ENCODE results near the gene CYB5B.
"Not testable (repeated sequence)": the region's sequence is repeated elsewhere in the genome, so short reads cannot be mapped to it uniquely, and the experiment has no call there.

Gene CYB5B

GRCh38 chr16:69410219-69410990 lies 14.0 kb upstream of the CYB5B start:
- no peak for DNase-seq

DNA sequence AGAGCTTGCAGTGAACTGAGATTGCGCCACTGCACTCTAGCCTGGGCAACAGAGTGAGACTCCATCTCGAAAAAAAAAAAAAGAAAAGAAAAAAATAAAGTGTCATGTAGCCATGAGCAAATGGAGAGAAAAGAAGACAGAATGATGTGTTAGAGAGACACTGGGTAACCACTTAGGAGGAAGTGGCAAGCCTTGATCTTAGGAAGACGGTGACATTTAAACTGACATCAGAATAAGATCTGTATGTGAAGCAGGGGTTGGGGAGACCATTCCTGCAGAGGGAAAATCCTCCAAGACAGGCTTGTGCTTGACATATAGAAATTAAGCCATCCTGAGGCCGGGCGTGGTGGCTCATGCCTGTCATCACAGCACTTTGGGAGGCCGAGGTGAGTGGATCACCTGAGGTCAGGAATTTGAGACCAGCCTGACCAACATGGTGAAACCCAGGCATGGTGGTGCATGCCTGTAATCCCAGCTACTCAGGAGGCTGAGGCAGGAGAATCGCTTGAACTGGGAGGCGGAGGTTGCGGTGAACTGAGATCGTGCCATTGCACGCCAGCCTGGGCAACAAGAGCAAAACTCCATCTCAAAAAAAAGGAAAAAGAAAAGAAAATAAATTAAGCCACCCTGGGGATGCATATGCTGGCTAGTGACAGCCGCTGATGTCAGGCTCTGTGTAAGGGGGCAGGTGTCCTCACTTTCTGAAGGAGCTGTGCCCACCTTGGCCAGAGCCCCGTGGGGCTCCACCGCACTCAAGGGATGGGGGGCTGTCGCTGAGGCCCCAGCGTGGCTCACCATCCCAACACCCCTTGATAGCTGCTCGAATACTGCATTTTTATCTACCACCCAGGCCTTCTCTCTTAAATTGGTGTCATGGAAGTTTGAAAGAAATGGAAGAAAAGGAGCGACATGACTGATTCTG lies 13.1 kb upstream of the CYB5B start:
- no peak for DNase-seq

- DNase-seq = no peak
These were observed 12.1 kb upstream of the CYB5B start for GRCh38 chr16:69412287-69412686.

- no peak for DNase-seq
These were observed 11.3 kb upstream of the CYB5B start for GRCh38 chr16:69413045-69413664.

DNA sequence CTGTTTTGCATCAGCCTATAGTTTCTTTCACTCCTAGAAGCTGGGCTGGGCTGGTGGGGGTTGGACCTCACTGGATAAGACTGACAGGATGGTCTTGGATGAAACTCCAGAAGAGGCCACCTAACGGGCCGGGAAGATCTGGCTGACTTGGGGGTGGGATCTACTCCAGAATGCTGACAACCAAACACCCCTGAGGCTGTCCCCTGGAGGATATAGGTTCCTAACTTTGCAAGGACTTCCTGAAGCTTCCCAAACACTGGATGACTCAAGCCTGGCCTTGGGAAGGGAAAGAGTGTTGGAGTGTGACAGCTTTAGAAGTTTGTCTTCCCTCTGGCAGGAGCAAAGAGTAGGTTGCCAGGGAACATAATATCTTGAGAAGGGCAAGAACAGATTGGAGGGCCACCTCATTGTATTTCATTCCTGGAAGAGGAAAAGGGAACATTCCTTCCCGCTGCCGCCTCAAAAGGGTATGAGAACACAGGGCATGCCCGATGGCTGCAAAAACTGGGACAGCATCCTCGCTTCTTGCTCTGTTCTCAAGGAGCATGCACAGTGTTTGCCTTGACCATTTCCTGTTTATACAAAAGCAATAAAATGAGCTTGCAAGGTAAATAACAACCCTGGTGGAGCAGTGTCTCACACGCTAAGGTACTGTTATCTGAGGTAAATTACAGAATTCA lies 6.8 kb upstream of the CYB5B start:
- no peak for DNase-seq

DNA sequence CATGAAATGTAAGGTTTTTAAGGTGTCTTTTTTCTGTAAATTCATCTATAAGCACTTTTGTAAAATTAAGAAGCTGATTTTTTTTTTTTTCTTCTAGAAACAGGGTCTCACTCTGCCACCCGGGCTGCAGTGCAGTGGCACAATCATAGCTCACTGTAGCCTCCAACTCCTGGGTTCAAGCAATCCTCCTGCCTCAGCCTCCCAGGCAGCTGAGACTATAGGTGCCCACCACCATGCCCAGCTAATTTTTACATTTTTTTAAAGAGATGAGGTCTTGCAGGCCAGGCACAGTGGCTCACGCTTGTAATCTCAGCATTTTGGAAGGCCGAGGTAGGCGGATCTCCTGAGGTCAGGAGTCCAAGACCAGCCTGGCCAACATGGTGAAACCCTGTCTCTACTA lies 4.5 kb upstream of the CYB5B start:
- no peak for DNase-seq

DNA sequence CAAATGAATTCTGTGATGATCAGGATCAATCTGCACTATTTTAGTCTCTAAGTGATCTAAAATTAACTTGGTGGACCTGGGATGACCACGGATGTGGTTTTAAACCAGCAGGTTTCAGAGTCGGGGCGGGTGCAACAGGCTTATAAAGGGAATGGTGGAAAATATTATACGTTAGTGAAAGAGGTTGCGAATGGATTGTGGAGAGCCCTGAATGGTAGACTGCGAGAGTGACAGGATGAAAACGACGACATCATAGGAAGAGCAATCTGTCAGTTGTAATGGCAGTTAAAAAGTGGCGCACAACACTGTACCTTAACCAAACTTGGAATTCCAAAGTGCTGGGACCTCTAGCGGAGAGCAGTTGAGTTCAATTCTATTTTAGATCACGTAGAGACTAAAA lies 1.2 kb upstream of the CYB5B start:
- no peak for DNase-seq

DNA sequence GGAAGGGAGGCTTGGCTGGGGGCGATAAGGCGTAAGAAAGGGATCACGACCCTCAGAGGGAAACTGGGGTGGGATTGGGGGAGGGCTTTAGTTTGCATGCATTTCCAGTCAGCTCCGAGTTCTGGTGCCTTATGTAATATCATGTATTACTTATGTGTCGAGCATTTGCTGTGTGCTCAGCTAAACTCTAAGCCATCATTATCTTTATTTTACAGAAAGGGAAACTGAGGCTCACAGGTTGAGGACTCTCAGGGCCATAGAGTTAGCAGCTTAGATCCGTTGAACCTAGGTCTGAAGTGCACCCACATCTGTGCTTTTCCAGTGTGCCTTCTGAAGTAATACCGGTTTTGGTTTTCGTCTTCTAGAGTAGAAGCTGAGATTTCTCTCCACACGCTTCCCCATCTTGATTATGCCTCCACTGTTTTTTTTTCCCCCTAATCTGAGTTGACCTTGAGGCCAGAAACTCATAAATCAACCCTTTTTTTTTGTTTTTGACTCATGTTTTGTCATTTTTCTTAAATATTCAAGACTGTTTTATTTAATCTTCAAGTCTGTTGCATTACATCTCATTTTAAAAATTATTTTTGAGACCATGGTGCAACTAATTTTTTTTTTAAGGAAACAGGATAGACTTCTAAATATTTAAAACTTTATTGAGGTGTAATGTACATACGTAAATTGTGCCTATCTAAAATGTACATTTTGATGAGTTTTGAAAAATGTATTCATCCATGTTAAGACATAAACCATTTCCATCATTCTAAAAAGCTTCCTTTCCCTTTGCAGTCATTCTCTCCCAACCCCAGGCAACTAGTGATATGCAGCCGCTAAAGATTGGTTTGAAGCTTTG lies 741 bp downstream of the CYB5B start:
- DNase-seq = no peak

DNA sequence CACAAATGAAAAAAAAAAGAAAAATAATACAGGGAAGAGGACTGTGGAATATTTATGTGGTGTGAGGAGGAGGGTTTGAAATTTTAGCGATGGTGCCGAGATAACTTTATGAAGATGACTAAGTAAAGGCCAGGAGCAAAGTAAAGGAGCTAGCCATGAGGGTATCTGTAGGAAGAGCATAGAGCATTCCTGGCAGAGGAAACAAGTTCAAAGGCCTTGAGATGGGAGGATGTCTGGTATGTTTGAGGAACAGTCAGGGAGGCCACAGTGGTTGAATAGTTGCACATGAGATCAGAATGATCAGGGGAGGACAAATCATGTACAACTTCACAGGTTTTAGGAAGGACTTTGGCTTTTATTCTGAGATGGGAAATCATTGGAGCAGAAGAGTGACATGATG lies 4.2 kb downstream of the CYB5B start:
- DNase-seq = no peak

- not testable (repeated sequence) for DNase-seq
These were observed 4.7 kb downstream of the CYB5B start for GRCh38 chr16:69429058-69429640.

- no peak for DNase-seq
These were observed 7.6 kb downstream of the CYB5B start for GRCh38 chr16:69431948-69432468.

DNA sequence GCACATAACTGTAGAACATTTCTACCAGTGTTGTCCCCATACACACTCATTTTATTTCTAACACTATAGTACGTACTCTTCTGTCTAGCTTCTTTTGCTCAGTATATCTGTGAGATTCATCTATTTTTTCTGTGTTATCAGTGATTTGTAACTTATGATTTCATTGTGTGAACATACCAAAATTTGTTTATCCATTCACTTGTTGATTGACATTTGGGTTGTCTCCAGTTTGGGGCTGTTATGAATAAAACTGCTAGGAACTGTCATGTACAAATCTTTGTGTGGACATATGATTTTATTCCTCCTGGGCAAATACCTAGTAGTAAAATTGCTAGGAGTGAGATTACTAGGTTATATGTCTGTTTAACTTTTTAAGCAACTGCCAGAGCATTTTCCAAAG lies 9.6 kb downstream of the CYB5B start:
- no peak for DNase-seq

- DNase-seq = no peak
These were observed 11.8 kb downstream of the CYB5B start for GRCh38 chr16:69435977-69436820.

DNA sequence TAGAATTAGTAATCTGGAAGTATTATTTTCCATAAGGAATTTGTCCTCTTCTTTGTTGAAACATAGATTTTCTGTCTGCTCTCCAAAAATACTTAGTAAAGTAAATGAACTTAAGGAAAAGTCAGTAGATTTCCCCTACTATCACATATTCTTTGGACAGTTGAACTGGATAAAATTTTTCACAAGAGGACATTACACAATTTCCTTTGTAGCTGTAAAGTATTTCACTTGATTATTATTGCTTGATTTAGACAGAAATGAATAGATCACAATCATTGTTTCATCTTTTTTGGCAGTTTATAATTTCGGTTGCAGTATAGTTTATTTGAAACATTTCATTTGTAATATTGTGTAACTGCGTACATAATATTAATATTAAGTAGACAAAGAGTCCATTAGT lies 12.5 kb downstream of the CYB5B start:
- DNase-seq = no peak

GRCh38 chr16:69438465-69438864 lies 14.0 kb downstream of the CYB5B start:
- no peak for DNase-seq

- DNase-seq = no peak
These were observed 15.8 kb downstream of the CYB5B start for GRCh38 chr16:69440250-69440649.

DNA sequence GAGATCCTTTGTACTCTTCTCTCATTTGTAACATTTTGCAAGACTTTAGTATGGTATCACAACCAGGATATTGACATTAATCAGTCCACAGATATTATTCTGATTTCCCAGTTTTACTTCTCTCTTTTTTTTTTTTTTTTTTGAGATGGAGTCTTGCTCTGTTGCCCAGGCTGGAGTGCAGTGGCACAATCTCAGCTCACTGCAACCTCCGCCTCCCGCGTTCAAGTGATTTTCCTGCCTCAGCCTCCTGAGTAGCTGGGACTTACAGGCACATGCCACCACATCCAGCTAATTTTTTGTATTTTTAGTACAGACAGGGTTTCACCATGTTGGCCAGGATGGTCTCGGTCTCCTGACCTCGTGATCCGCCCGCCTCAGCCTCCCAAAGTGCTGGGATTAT lies 16.6 kb downstream of the CYB5B start:
- DNase-seq = not testable (repeated sequence)

GRCh38 chr16:69443927-69444631 lies 19.7 kb downstream of the CYB5B start:
- no peak for DNase-seq

DNA sequence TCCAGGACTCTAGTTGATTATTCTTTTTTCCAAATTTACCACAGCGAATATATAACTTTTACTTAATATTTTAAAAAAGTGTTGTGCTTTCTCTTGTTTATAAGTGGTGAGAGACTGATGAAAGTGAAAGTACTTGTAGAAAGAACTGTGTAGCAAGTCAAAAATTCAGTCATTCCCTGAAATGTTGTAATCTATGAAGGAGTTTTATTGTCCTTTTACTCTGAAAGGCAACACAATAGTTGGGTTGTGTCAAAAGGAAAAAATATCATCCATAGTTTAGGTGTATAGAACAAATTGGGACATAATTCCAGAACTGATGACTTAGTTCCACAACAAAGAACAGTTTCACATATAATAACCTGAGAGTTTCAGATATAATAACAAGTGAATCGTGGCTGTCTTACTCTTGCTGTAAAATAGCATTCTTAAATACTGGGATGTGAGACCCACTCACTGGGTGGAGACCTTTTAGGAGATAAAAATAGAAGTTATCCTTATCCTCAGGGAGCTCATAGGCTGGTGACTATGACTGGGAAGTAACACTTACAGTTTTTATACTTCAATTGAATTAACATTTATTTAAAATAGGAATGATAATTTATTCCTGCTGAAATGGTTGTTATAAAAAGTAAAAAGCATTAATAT lies 20.6 kb downstream of the CYB5B start:
- no peak for DNase-seq

Measured in NCI-H1930 (cell line).